Endometrial microvascular endothelial cells (primary cell): ENCODE results near the gene ZC3H18. TPM values are rescaled to one million over a fixed set of nuclear protein-coding genes. Genes with fewer than 3 reads are reported as not detected.
"Not testable (repeated sequence)": the region's sequence is repeated elsewhere in the genome, so short reads cannot be mapped to it uniquely, and the experiment has no call there.

Experiments used
- in situ Hi-C: cut with HindIII; loops from 2 replicates; pipeline ENCODE4 v1.10.0; 2017; ENCODE audit warnings: low sequenced_read_pairs, low pct_unique_long_range_greater_than_20kb; ENCODE audit errors: inconsistent ontology term
- total RNA-seq: library from RNA; depleted of rRNA; stranded (reverse); fragments of >200 nt; gene quantifications from one replicate; pipeline ENCODE4 v1.2.3, GENCODE V29; 2015; ENCODE audit errors: inconsistent ontology term

Gene ZC3H18
- total RNA-seq, 1 donor from 2014 or later: 13.1 TPM

DNA sequence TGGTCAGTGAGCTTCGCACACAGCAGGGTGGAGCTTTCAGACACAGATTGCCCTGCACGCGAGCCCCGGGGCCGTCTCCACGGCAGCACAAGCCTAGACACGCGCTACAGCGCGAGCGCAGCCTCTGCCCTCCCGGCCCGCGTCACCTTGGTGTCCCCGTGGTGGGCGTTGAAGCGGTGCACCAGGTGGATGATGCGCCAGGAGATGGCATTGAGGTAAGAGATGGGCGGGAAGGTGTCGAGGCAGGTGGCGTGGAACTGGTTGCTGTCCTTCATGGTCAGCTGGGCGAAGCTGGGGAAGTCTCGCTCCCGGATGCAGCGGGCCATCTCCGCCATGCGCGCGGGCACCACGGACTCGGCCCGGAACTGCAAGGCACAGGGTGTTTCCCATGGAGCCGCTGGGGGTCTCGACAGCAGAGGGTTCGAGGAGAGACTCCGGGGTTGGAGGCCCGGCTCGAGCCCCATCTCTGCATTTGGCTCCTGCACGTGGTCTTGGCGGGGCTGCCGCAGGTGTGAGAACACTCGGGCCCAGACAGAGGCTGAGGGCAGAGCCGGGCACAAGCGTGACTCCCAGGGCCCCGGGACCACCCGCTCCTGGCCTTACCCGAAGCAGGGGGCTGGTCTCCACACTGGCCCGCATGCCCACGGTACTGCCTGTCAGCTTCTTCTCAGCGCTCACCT, 85.0 kb downstream of the ZC3H18 start:
- in situ Hi-C loops: no loop called here

DNA sequence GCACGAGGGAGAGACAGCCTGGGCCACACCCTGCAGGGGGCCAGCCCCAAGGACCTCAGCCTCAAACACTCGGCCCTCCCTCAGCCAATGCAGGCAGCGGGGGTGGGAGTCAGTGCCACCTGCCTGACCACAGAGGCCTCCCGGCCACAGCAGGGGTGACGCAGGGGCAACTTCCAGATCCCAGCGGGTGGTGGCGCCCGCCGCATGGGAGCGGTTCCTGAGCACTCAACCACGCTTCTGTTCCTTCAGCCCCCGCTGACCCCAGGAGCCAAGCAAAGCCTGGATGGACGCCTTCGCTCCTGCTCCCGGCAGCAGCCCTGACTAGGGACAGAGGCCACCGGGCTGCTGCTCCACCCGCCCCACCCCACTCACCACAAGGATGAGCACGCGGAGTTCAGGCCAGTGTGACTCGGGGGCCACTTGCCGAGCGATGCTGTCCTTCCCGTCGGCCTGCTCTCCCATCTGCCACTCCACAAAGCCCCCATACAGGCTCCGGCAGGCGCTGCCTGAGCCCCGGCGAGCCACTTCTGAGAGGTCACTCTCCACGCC, 85.6 kb downstream of the ZC3H18 start:
- in situ Hi-C loops: no loop called here

DNA sequence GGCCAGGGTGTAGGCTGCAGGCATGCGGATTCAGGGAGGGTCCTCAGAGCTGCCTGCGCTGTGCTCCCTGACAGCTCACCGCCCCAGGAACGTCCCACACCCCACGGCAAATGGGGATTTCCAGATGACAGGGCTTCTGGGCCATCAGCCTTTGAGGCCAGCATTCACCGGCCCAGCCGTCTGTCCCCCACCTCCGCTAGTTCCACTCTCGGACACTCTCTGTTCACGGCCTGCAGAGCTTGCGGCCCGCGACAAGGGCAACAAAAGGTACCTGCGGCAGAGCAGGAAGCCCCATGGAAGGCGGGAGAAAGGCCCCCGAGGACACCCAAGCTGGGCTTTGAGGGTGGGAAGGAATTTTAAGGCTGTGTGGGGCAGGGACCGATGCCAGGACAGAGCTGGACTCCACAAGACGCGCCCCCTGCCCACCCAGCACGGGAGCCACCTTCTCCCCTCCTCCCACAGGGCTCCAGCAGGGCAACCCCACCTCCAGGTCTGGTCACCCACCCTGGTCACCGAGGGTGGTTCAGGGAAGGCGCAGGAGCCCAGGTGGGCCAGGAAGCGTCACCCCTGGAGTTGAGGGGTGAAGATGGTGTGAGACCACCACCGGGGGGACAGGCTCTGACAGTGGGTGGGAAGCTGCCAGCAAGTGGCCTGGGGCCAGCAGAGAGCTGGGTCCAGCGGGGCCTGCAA, 86.2 kb downstream of the ZC3H18 start:
- in situ Hi-C loops: no loop called here

DNA sequence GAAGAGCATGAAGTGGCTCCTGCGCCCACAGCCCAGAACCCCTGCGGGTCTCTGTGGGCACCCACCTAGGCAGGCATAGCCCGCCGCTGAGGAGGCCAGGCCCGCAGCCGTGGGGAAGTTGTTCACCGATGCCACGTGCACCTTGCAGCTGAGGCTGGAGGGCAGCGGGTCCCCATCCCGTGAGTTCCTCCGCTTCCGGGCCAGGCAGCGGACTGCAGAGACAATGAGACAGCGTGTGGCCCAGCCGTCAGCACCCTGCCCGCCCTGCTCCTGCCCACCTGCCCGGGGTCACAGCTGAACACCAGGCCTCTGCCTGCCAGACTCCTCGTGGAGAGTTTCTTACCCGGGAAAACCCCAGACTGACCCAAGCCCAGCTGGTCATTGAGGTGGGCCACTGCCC, 87.2 kb downstream of the ZC3H18 start:
- in situ Hi-C loops: no loop called here

DNA sequence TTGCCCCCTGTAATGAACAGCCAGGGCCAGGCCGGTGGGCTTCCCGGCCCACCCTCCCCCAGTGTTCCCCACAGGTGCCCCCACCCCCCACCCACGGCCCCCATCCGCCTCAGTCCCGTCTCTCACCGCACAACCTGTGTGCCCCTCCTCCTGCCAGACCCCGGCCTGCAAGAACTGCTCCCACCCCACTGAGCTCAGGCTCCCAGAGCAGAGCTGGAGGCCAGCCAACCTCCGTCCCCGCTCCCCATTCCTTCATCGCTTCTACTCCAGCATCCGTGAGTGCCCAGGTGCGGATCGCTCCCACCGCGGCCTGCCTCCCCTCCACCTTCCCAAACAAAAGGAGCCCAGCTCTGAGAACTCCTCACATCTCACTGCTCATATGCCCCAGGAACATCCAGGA, 88.5 kb downstream of the ZC3H18 start:
- in situ Hi-C loops: no loop called here

GRCh38 chr16:88659160-88659559, 89.0 kb downstream of the ZC3H18 start:
- in situ Hi-C loops: no loop called here

DNA sequence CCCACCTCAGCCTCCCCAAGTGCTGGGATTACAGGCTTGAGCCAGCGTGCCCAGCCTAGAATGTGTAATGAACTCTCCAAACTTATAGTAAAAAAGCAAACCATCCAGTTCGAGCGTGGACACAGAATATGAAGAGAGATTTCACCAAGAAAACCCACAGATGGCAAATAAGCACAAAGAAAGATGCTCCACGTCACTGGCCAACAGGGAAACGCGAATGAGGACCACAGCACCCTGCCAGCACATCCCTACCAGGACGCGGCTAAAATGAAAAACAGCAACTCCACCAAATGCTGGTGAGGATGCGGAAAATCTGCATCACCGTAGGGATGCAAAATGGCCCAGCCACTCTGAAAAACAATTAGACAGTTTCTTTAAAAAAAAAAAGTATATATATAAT, 91.3 kb downstream of the ZC3H18 start:
- in situ Hi-C loops: no loop called here

GRCh38 chr16:88662222-88662842, 92.1 kb downstream of the ZC3H18 start:
- in situ Hi-C loops: no loop called here

GRCh38 chr16:88662843-88663606, 92.8 kb downstream of the ZC3H18 start, which contains the start of gene MVD:
Gene MVD, minus strand, starts transcription at chr16:88663091. Its CDS starts 11 bp downstream, at chr16:88663080.
- in situ Hi-C loops: no loop called here

- in situ Hi-C loops: no loop called here
These were observed 94.9 kb downstream of the ZC3H18 start for GRCh38 chr16:88665148-88665547.

DNA sequence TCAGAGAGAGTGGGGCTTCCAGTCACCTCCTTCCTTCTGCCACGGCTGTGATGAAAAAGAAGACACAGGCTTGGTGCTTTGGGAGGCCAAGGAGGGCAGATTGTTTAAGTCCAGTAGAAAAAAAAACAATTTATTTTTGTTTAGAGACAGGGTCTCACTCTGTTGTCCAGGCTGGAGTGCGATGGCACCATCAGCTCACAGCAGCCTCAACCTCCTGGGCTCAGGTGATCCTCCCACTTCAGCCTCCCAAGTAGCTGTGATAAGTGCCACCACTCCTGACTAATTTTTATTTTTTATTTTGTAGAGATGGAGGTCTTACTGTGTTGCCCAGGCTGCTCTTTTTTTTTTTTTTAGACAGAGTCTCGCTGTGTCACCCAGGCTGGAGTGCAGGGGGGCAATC, 95.4 kb downstream of the ZC3H18 start:
- in situ Hi-C loops: no loop called here

GRCh38 chr16:88667461-88667860, 97.3 kb downstream of the ZC3H18 start:
- in situ Hi-C loops: no loop called here

- in situ Hi-C loops: not testable (repeated sequence)
These were observed 99.3 kb downstream of the ZC3H18 start for GRCh38 chr16:88669493-88669892.

- in situ Hi-C loops: no loop called here
These were observed 99.8 kb downstream of the ZC3H18 start for GRCh38 chr16:88669980-88670379.

- in situ Hi-C loops: no loop called here
These were observed 101.6 kb downstream of the ZC3H18 start for GRCh38 chr16:88671806-88672205.

DNA sequence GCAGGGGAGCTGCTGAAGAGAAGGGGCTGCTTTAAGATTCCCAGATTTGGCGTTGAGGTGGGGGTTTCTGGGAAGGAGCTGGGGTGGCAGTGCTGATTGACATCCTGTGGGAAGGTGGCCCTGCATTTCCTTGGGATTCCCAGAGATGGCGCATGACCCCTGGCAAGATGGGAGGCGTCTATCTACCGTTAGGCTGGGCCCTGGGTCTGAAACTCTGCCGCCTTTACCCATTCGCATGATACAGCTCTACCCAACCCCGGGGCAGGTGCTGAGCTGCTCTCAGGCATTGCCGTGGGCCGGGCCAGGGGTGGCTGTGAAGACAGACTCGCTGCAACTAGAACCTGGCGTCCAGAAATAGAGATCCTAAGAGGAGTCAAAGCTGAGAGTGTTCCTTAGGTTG, 102.6 kb downstream of the ZC3H18 start:
- in situ Hi-C loops: no loop called here

DNA sequence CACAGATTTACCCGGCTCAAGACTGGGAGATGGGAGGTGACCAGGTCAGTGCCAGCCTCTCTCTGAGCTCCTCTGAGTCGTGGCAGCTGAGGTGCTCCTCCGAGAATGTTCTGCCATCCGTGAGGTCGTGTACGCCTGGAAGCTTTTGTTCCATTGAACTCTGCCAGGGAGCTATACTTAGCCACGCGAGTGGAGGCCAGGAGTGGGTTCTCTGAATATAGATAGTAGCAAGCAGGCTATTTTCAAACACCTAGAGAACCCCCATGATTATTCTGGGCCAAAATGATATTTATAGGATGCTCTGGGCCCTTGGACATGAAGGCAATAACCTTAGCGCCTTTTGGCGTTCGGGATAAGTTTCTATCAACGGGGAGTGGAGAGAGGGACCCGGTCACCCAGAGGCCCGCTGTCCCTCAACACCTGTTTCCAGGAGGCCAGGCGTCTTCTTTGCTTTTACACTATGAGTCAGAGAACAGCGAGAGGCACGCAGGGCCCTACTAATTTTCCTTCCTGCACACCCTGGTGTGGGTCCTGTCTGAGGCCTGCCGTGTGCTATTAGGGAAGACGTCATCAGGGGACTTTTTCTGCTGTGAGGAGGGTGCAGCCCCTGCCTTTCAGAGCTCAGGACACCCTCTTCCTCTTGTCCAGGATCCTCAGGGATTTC, 103.6 kb downstream of the ZC3H18 start:
- in situ Hi-C loops: no loop called here

GRCh38 chr16:88676502-88677242, 106.5 kb downstream of the ZC3H18 start:
- in situ Hi-C loops: no loop called here
